BJ (cell line): ENCODE measurements around the gene CCNYL1. TPM values are rescaled to one million over a fixed set of nuclear protein-coding genes. Genes with fewer than 3 reads are reported as not detected.
"Not testable (repeated sequence)": the region's sequence is repeated elsewhere in the genome, so short reads cannot be mapped to it uniquely, and the experiment has no call there.

ENCODE experiments used
- CTCF ChIA-PET: fragments of 350-600 bp; formaldehyde crosslinking; extraction: SDS; loops from one replicate; lab custom pipeline; 2021; ENCODE audit warnings: antibody characterized with exemption, inconsistent platforms; lab: Yijun Ruan, JAX
- POLR2A ChIA-PET: fragments of 300-600 bp; sonication (Branson Sonifier 250); formaldehyde crosslinking; extraction: SDS; loops from one replicate; lab custom pipeline; 2021; ENCODE audit warnings: antibody characterized with exemption; lab: Charles Lee
- DNase-seq: peaks from one replicate; pipeline ENCODE4 v3.0.0-alpha.2; 2011; ENCODE audit warnings: low read depth
- H3K27me3 ChIP-seq: 2 replicates; pipeline ENCODE4 v1.6.0; 2011; ENCODE audit warnings: low read length; ENCODE audit not compliant: control insufficient read depth, insufficient read depth
- H3K36me3 ChIP-seq: 2 replicates; pipeline ENCODE4 v1.5.1; 2011; ENCODE audit warnings: low read length; ENCODE audit not compliant: control insufficient read depth, insufficient read depth
- H3K4me3 ChIP-seq: 2 replicates; pipeline ENCODE4 v1.5.1; 2011; ENCODE audit warnings: low read depth, mild to moderate bottlenecking, control low read depth, low read length
- polyA plus RNA-seq: library from polyadenylated mRNA; depleted of rRNA; stranded (reverse); fragments of >200 nt; gene quantifications from 2 replicates; pipeline ENCODE4 v1.2.3, GENCODE V29; 2011
- TF ChIP-seq, protein P1 (sequence below): IDR thresholded peaks from 2 replicates; pipeline ENCODE4 v1.5.1; 2011; ENCODE audit warnings: low read depth, mild to moderate bottlenecking, control low read depth, inconsistent platforms, low read length, moderate library complexity; ENCODE audit not compliant: insufficient read depth

CCNYL1 gene
- polyA plus RNA-seq, 1 experiment, result 9.6 TPM

DNA sequence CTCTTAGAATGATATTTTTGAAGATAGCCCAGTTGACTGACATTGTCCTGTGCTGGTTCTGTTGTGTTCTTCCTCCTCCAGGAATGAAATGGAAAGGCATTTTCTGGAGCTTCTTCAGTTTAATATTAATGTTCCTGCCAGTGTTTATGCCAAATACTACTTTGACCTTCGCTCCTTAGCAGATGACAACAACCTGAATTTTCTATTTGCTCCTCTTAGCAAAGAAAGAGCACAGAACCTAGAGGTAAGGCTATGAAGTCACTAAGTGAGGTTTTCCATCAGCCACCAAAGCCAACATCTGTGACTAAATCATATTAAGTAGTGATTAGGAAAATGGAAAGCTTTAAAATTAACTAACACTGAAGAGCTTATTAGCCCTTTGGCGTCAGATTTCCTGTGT, 39.4 kb downstream of the CCNYL1 start:
- DNase-seq, result no peak
- ChIA-PET POLR2A (no interaction called here), CTCF (interaction anchor here (0.6 to 10.8 kb wide), 3 partner anchors 222 to 323 kb away, joined by 3 to 195 read pairs (median 136); no protein-coding TSS in a partner anchor)
- H3K4me3 ChIP-seq, result no peak overlapping the region
- H3K36me3 ChIP-seq, result peaks cover 2% of the 10 kb centered on the region; the same call in 1 of the 2 replicates
- H3K27me3 ChIP-seq, result no peaks in the 10 kb centered on the region
- TF ChIP-seq, protein P1, sequence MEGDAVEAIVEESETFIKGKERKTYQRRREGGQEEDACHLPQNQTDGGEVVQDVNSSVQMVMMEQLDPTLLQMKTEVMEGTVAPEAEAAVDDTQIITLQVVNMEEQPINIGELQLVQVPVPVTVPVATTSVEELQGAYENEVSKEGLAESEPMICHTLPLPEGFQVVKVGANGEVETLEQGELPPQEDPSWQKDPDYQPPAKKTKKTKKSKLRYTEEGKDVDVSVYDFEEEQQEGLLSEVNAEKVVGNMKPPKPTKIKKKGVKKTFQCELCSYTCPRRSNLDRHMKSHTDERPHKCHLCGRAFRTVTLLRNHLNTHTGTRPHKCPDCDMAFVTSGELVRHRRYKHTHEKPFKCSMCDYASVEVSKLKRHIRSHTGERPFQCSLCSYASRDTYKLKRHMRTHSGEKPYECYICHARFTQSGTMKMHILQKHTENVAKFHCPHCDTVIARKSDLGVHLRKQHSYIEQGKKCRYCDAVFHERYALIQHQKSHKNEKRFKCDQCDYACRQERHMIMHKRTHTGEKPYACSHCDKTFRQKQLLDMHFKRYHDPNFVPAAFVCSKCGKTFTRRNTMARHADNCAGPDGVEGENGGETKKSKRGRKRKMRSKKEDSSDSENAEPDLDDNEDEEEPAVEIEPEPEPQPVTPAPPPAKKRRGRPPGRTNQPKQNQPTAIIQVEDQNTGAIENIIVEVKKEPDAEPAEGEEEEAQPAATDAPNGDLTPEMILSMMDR, result no peak

DNA sequence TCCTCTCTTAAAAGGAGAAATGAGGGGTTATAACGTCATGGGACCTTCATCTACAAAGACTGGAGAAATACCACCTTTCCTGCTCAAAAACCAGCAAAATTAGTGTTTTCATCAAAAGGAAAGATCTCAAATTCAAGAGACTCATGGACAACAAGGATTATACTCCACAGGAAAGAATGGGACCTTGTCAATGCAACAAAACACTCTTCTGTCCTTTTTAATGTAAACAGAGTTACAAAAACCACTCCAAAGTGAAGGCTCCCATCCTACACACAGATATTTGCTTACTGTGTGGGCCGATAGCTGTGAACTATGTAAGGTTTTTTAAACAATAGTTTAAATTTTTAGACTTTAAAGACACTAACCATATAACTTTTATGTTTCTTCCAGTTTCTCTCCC, 42.2 kb downstream of the CCNYL1 start:
- CTCF ChIA-PET, result interaction anchor here (0.7 to 2.0 kb wide), 2 partner anchors 8 to 222 kb away, joined by 3 to 9 read pairs; no protein-coding TSS in a partner anchor
- POLR2A ChIA-PET, DNase-seq: not testable (repeated sequence)

DNA sequence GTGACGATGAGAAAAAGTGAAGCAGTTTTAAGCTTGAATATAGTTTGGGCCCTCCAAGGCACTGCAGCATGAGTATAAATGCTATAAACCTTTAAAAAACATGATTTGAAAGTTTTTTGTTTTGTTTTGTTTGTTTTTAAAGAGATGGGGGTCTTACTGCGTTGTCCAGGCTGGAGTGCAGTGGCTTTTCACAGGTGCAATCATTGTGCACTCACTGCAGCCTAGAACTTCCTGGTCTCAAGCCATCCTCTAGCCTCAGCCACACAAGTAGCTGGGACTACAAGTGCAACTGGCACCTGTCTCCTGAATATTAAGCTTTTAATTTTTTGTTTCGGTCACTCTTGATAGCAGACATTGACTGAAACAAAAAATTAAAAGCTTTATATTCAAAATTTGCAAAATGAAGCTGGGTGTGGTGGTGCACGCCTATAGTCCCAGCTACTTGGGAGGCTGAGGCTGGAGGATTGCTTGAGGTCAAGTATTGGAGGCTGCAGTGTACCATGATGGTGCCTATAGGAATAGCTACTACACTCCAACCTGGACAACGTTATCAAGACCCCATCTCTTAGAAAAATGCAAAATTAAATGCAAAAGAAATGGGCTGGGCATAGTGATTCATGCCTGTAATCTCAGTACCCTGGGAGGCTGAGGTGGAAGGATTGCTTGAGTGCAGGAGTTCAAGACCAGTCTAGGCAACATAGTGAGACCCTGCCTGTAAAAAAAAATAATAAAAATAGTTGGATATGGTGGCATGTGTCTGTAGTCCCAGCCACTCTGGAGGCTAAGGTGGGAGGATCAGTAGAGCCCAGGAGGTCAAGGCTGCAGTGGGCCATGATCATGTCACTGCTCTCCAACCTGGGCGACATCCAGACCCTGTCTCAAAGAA, 43.3 kb downstream of the CCNYL1 start:
- TF ChIP-seq, protein P1, result no peak
- POLR2A ChIA-PET, result no interaction called here
- Histone ChIP-seq H3K27me3 (no peaks in the 10 kb centered on the region), H3K36me3 (peaks cover 2% of the 10 kb centered on the region; the same call in 1 of the 2 replicates), H3K4me3 (no peak overlapping the region)
- no peak for DNase-seq
- CTCF ChIA-PET, result interaction anchor here (0.7 to 2.0 kb wide), 5 partner anchors 9 to 325 kb away, joined by 3 to 9 read pairs (median 4); no protein-coding TSS in a partner anchor

More for the DNA sequence above, 42.2 kb downstream of the CCNYL1 start:
- H3K27me3 ChIP-seq, H3K36me3 ChIP-seq, H3K4me3 ChIP-seq: not testable (repeated sequence)

DNA sequence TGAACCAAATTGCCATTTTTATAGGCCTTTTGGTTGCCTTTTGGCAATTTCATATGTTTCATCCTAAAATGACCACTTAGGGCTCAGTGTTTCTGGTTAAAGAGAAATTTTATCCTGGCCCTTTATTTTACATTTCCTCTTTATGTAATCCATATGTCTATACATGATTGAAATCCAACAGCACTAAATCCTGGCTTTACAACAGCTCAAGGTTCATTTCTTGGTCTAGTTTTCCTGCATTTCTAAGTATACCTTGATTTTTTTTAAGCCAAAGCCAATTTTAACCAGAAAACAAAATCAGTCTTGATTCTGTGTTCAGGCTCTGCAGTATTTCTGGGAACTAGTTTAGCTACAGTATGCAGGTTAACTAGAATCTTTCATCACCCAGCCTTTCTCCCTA, 46.6 kb downstream of the CCNYL1 start:
- ChIA-PET POLR2A (interaction anchor here (0.6 kb wide), 1 partner anchor 976 kb away, joined by 3 read pairs; no protein-coding TSS in a partner anchor), CTCF (interaction anchor here (0.8 to 1.7 kb wide), 3 partner anchors 9 to 273 kb away, joined by 3 to 6 read pairs (median 5); no protein-coding TSS in a partner anchor)
- Histone ChIP-seq H3K36me3 (no peaks in the 10 kb centered on the region), H3K4me3 (no peak overlapping the region), H3K27me3 (no peaks in the 10 kb centered on the region)
- TF ChIP-seq, protein P1, result no peak
- DNase-seq, result no peak

DNA sequence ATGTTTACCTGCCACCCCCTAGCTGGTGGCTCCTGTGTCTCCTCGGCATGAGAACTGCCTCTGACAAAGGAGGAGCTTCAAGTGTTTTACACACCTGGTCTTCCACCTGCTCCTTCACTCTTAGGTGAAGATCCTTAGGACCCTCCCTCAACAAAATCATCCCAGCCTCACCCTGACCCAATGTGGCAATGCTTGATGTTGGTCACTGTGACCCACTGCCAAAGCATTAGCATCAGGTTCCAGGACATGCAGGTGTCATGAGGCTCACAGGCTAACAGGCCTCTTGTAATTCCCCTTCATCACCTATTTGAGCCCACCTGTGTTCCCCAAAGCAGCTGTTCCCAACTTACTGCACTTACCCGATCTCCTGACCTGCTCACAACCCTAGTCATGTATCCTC, 48.5 kb downstream of the CCNYL1 start:
- ChIA-PET CTCF (interaction anchor here (0.7 to 1.6 kb wide), 3 partner anchors 14 to 281 kb away, joined by 3 to 6 read pairs (median 5); no protein-coding TSS in a partner anchor), POLR2A (no interaction called here)

More for the DNA sequence above, 48.5 kb downstream of the CCNYL1 start:
- DNase-seq, result no peak
- TF ChIP-seq, protein P1, result no peak
- no peaks in the 10 kb centered on the region for H3K36me3 ChIP-seq
- no peaks in the 10 kb centered on the region for H3K27me3 ChIP-seq
- no peak overlapping the region for H3K4me3 ChIP-seq
